ENCODE results near the gene BCAS4. TPM values are rescaled to one million over a fixed set of nuclear protein-coding genes. Genes with fewer than 3 reads are reported as not detected.

The BCAS4 gene
- total RNA-seq, 2 experiments from 2014 or later, result 19.0 to 20.9 TPM

- Mint-ChIP-seq H3K9me3 (no peaks in the 10 kb centered on the region), H3K27ac (no peak overlapping the region), H3K4me3 (no peak overlapping the region), H3K27me3 (no peaks in the 10 kb centered on the region), H3K4me1 (ENCODE audit: low read depth) (peaks cover 9% of the 10 kb centered on the region), H3K36me3 (ENCODE audit: low read depth) (peaks cover 56% of the 10 kb centered on the region)
- intact Hi-C loops (cut with DNase I, micrococcal nuclease), result no loop called here
- ChIA-PET POLR2A (no interaction called here), CTCF (interaction anchor here (1.9 kb wide), 1 partner anchor 29 kb away, joined by 8 read pairs; the partner anchor contains the start of gene BCAS4)
- ATAC-seq (ENCODE audit: poor library complexity) (no peak), DNase-seq (no peak)
- Histone ChIP-seq H3K9me3 (ENCODE audit: control insufficient read depth in 1 of 2, insufficient read depth in 1 of 2, low read length in 2 of 2) (peaks cover 0 to 3% of the 10 kb centered on the region in 2 experiments), H3K4me1 (ENCODE audit: insufficient read depth, low read length) (peaks cover 11% of the 10 kb centered on the region), H3K36me3 (ENCODE audit: insufficient read depth, low read length) (peaks cover 2% of the 10 kb centered on the region), H3K27ac (ENCODE audit: low read depth in 1 of 2, low read length in 2 of 2) (no peak overlapping the region), H3K27me3 (ENCODE audit: control insufficient read depth in 1 of 2, insufficient read depth in 2 of 2, low read length in 2 of 2) (no peaks in the 10 kb centered on the region), H3K4me3 (ENCODE audit: low read length) (no peak overlapping the region)
- TF ChIP-seq, protein P1, sequence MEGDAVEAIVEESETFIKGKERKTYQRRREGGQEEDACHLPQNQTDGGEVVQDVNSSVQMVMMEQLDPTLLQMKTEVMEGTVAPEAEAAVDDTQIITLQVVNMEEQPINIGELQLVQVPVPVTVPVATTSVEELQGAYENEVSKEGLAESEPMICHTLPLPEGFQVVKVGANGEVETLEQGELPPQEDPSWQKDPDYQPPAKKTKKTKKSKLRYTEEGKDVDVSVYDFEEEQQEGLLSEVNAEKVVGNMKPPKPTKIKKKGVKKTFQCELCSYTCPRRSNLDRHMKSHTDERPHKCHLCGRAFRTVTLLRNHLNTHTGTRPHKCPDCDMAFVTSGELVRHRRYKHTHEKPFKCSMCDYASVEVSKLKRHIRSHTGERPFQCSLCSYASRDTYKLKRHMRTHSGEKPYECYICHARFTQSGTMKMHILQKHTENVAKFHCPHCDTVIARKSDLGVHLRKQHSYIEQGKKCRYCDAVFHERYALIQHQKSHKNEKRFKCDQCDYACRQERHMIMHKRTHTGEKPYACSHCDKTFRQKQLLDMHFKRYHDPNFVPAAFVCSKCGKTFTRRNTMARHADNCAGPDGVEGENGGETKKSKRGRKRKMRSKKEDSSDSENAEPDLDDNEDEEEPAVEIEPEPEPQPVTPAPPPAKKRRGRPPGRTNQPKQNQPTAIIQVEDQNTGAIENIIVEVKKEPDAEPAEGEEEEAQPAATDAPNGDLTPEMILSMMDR (IDR thresholded peaks at IDR 0.05), result no peak
These were observed 28.5 kb downstream of the BCAS4 start for GRCh38 chr20:50823319-50823718.

DNA sequence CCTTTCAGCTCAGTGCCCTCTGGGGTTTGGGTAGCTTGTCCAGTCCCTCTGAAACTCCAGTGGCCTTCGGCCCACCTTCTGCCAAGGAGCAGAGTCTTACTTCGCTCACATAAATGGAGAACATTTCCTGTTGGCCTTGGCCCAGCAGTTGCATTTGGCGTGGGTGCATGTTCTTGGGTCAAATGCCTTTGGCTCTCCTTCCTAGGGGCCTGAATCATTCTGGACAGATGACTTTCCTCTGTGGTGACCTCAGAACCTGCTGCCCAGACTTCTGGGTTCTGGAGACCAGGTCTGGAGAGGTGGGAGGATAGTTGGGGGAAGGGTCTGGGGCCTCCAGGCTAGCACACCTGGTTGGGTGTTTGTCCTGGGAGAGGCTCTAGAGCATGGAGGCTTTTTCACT lies 29.3 kb downstream of the BCAS4 start:
- H3K4me1 ChIP-seq (ENCODE audit: insufficient read depth, low read length), result peaks cover 3% of the 10 kb centered on the region
- H3K4me3 ChIP-seq (ENCODE audit: low read length), result no peak overlapping the region
- H3K27ac Mint-ChIP-seq, result no peak overlapping the region
- peaks cover 5% of the 10 kb centered on the region for H3K4me1 Mint-ChIP-seq (ENCODE audit: low read depth)
- TF ChIP-seq, protein P1 (IDR thresholded peaks at IDR 0.05), result no peak
- ChIA-PET POLR2A (interaction anchor here (1.0 to 1.1 kb wide), 2 partner anchors 30 to 107 kb away, joined by 3 read pairs; partner anchors contain the start of gene ADNP), CTCF (interaction anchor here (0.5 to 1.9 kb wide), 2 partner anchors 29 to 53 kb away, joined by 3 to 8 read pairs; partner anchors contain the start of gene BCAS4)
- H3K27me3 ChIP-seq (ENCODE audit: control insufficient read depth in 1 of 2, insufficient read depth in 2 of 2, low read length in 2 of 2), result no peaks in the 10 kb centered on the region
- no peaks in the 10 kb centered on the region for H3K9me3 ChIP-seq (ENCODE audit: control insufficient read depth in 1 of 2, insufficient read depth in 1 of 2, low read length in 2 of 2)
- intact Hi-C loops (cut with DNase I, micrococcal nuclease), result no loop called here
- no peak overlapping the region for H3K27ac ChIP-seq (ENCODE audit: low read depth in 1 of 2, low read length in 2 of 2)
- H3K36me3 ChIP-seq (ENCODE audit: insufficient read depth, low read length), result peaks cover 2% of the 10 kb centered on the region
- no peak overlapping the region for H3K4me3 Mint-ChIP-seq
- H3K27me3 Mint-ChIP-seq, result no peaks in the 10 kb centered on the region
- ATAC-seq (ENCODE audit: poor library complexity) (no peak), DNase-seq (no peak)
- H3K36me3 Mint-ChIP-seq (ENCODE audit: low read depth), result peaks cover 53% of the 10 kb centered on the region
- no peaks in the 10 kb centered on the region for H3K9me3 Mint-ChIP-seq

DNA sequence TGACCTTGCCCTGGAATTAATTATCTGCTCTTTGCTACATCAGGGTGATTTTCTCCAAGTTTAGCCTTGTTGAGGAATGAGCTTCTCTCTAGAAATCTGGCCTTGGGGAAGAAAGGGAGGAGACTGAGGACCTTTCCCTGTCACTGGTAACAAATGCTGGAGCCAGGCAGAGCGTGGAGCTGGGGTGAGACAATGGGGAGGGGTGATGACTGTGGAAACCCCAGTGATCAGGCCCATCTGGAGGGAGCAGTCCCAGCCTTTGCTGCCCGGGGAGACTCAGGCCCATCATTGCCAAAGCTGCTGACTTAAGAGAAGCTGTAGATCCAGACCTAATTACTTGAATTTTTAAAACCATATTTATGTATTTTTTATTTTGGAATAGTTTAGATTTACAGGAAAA lies 31.3 kb downstream of the BCAS4 start:
- no peak overlapping the region for H3K4me3 ChIP-seq (ENCODE audit: low read length)
- no peak overlapping the region for H3K27ac ChIP-seq (ENCODE audit: low read depth in 1 of 2, low read length in 2 of 2)
- no peaks in the 10 kb centered on the region for H3K27me3 Mint-ChIP-seq
- no peaks in the 10 kb centered on the region for H3K27me3 ChIP-seq (ENCODE audit: control insufficient read depth in 1 of 2, insufficient read depth in 2 of 2, low read length in 2 of 2)
- H3K4me1 ChIP-seq (ENCODE audit: insufficient read depth, low read length), result no peaks in the 10 kb centered on the region
- ATAC-seq (ENCODE audit: poor library complexity) (no peak), DNase-seq (no peak)
- peaks cover 2% of the 10 kb centered on the region for H3K36me3 ChIP-seq (ENCODE audit: insufficient read depth, low read length)
- no peak overlapping the region for H3K27ac Mint-ChIP-seq
- no peaks in the 10 kb centered on the region for H3K4me1 Mint-ChIP-seq (ENCODE audit: low read depth)
- no peaks in the 10 kb centered on the region for H3K9me3 ChIP-seq (ENCODE audit: control insufficient read depth in 1 of 2, insufficient read depth in 1 of 2, low read length in 2 of 2)
- TF ChIP-seq, protein P1 (IDR thresholded peaks at IDR 0.05), result no peak
- CTCF ChIA-PET, result interaction anchor here (1.0 to 1.6 kb wide), 3 partner anchors 31 to 103 kb away, joined by 3 to 6 read pairs (median 5); partner anchors contain the start of gene BCAS4
- intact Hi-C loops (cut with DNase I, micrococcal nuclease), result no loop called here
- no peak overlapping the region for H3K4me3 Mint-ChIP-seq
- POLR2A ChIA-PET, result interaction anchor here (0.8 kb wide), 1 partner anchor 32 kb away, joined by 4 read pairs; no protein-coding TSS in a partner anchor
- H3K9me3 Mint-ChIP-seq, result no peaks in the 10 kb centered on the region
- H3K36me3 Mint-ChIP-seq (ENCODE audit: low read depth), result peaks cover 56% of the 10 kb centered on the region

All from CD4-positive, alpha-beta T cell (primary cell).